Keratinocyte (primary cell): ENCODE results near the gene NDUFS4.

Experiments used
- EZH2 ChIP-seq: IDR thresholded peaks from one replicate; pipeline ENCODE4 v1.6.1; 2012; ENCODE audit warnings: inconsistent platforms, mild to moderate bottlenecking, low read length, moderate library complexity
- TF ChIP-seq, protein P1 (sequence below), 3 experiments: IDR thresholded peaks in 1 of 3; conservative IDR thresholded peaks in 1 of 3; optimal IDR thresholded peaks in 1 of 3; 2 replicates in 2 of 3; 3 replicates in 1 of 3; pipeline versions ENCODE3 to v1.5.1; 2011; ENCODE audit warnings: low read length in 3 of 3, mild to moderate bottlenecking in 3 of 3, moderate library complexity in 2 of 3, control low read depth in 1 of 3, inconsistent platforms in 1 of 3; ENCODE audit not compliant: insufficient read depth in 2 of 3; ENCODE audit errors: extremely low read depth in 1 of 3

DNA sequence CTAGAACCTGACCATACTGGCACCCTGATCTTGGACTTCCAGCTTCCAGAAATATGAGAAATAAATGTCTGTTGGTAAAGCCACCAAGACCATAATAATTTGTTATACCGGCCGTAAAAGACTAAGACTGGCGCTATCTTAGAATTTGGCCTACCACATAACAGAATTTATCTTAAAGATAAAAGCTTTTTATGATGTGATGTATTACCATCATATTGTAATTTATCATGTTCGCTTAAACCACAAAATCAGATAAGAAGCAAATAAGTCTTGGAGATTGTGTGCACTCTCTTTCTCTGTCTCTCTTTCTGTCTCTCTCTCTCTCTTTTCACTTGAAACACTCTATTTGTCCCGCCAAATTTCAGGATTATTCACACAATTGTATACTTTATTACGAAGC lies 44.5 kb upstream of the NDUFS4 start:
- TF ChIP-seq, protein P1, sequence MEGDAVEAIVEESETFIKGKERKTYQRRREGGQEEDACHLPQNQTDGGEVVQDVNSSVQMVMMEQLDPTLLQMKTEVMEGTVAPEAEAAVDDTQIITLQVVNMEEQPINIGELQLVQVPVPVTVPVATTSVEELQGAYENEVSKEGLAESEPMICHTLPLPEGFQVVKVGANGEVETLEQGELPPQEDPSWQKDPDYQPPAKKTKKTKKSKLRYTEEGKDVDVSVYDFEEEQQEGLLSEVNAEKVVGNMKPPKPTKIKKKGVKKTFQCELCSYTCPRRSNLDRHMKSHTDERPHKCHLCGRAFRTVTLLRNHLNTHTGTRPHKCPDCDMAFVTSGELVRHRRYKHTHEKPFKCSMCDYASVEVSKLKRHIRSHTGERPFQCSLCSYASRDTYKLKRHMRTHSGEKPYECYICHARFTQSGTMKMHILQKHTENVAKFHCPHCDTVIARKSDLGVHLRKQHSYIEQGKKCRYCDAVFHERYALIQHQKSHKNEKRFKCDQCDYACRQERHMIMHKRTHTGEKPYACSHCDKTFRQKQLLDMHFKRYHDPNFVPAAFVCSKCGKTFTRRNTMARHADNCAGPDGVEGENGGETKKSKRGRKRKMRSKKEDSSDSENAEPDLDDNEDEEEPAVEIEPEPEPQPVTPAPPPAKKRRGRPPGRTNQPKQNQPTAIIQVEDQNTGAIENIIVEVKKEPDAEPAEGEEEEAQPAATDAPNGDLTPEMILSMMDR (optimal IDR thresholded peaks at IDR 0.05 in 1 of 3, IDR thresholded peaks at IDR 0.05 in 1 of 3, conservative IDR thresholded peaks at IDR 0.05 in 1 of 3; ENCODE audit: extremely low read depth in 1 of 3, insufficient read depth in 2 of 3, low read length in 3 of 3) = no peak
- no peak for TF ChIP-seq EZH2
